ENCODE data around the gene ZIC2.

The ZIC2 gene

GRCh38 chr13:99984461-99985240 is 3.1 kb downstream of the ZIC2 start:
- no peak for DNase-seq

GRCh38 chr13:99985241-99985874 is 3.8 kb downstream of the ZIC2 start:
- no peak for DNase-seq

GRCh38 chr13:99985886-99986527 is 4.4 kb downstream of the ZIC2 start:
- DNase-seq = no peak

GRCh38 chr13:99986741-99987140 is 5.2 kb downstream of the ZIC2 start:
- DNase-seq = no peak

GRCh38 chr13:99987154-99988019 is 5.8 kb downstream of the ZIC2 start:
- DNase-seq = no peak

GRCh38 chr13:99988529-99989275 is 7.1 kb downstream of the ZIC2 start:
- DNase-seq = no peak

- no peak for DNase-seq
Measured at GRCh38 chr13:99989276-99990125, 7.9 kb downstream of the ZIC2 start.

GRCh38 chr13:99990126-99990977 is 8.8 kb downstream of the ZIC2 start:
- DNase-seq = no peak

GRCh38 chr13:99991013-99991827 is 9.6 kb downstream of the ZIC2 start:
- no peak for DNase-seq

GRCh38 chr13:99991828-99992775 is 10.5 kb downstream of the ZIC2 start:
- DNase-seq = no peak

- no peak for DNase-seq
Measured at GRCh38 chr13:99992949-99993351, 11.4 kb downstream of the ZIC2 start.

- no peak for DNase-seq
Measured at GRCh38 chr13:99993660-99994637, 12.4 kb downstream of the ZIC2 start.

GRCh38 chr13:99994638-99995020 is 13.0 kb downstream of the ZIC2 start:
- DNase-seq = no peak

- no peak for DNase-seq
Measured at GRCh38 chr13:99995104-99995588, 13.6 kb downstream of the ZIC2 start.

Measured in amygdala (tissue), 56 donors.